Activated T-helper 1 cell treated with anti-CD3 and anti-CD28 coated beads, Interleukin-12 subunit alpha, Interleukin-12 subunit beta, Interleukin-2, Interleukin-4 antibody, amounts not matched to agents 30 ng/mL and 10 ng/mL and 1 ng/mL, durations not matched to agents 14 hours and 24 hours and 36 hours (primary cell): Measurements from ENCODE around the gene PDE12. TPM values are rescaled to one million over a fixed set of nuclear protein-coding genes. Genes with fewer than 3 reads are reported as not detected.
"Not testable (repeated sequence)": the region's sequence is repeated elsewhere in the genome, so short reads cannot be mapped to it uniquely, and the experiment has no call there.

Source experiments
- DNase-seq: peaks from one replicate; pipeline ENCODE4 v3.0.0; 2021; ENCODE audit warnings: low spot score
- H3K27ac Mint-ChIP-seq: one replicate; pipeline ENCODE4 v1.8.0; 2021; ENCODE audit warnings: mild to moderate bottlenecking, mixed read lengths
- H3K27me3 Mint-ChIP-seq: one replicate; pipeline ENCODE4 v1.8.0; 2022; ENCODE audit warnings: mild to moderate bottlenecking, moderate library complexity, mixed read lengths; ENCODE audit not compliant: insufficient read depth
- H3K36me3 Mint-ChIP-seq: one replicate; pipeline ENCODE4 v1.8.0; 2021; ENCODE audit warnings: low read depth, mixed read lengths
- H3K4me1 Mint-ChIP-seq: one replicate; pipeline ENCODE4 v1.8.0; 2021; ENCODE audit warnings: low read depth, mixed read lengths
- H3K4me3 Mint-ChIP-seq: one replicate; pipeline ENCODE4 v1.8.0; 2021; ENCODE audit warnings: mild to moderate bottlenecking, moderate library complexity, mixed read lengths
- H3K9me3 Mint-ChIP-seq: one replicate; pipeline ENCODE4 v1.8.0; 2021; ENCODE audit warnings: mixed read lengths
- intact Hi-C: fragments of 100-400 bp; cut with micrococcal nuclease; formaldehyde crosslinking; loops from one replicate; pipeline ENCODE4 v1.15.1; 2024
- total RNA-seq: library from RNA; stranded (reverse); gene quantifications from 2 replicates; pipeline ENCODE4 v1.2.3, GENCODE V29; 2022

Gene PDE12
- total RNA-seq, 1 donor from 2014 or later: 34.7 TPM

GRCh38 chr3:57596495-57597126 lies 40.5 kb downstream of the PDE12 start:
- H3K36me3 Mint-ChIP-seq: peaks cover 24% of the 10 kb centered on the region
- H3K27me3 Mint-ChIP-seq: no peaks in the 10 kb centered on the region
- H3K4me1 Mint-ChIP-seq: peaks cover 35% of the 10 kb centered on the region

DNA sequence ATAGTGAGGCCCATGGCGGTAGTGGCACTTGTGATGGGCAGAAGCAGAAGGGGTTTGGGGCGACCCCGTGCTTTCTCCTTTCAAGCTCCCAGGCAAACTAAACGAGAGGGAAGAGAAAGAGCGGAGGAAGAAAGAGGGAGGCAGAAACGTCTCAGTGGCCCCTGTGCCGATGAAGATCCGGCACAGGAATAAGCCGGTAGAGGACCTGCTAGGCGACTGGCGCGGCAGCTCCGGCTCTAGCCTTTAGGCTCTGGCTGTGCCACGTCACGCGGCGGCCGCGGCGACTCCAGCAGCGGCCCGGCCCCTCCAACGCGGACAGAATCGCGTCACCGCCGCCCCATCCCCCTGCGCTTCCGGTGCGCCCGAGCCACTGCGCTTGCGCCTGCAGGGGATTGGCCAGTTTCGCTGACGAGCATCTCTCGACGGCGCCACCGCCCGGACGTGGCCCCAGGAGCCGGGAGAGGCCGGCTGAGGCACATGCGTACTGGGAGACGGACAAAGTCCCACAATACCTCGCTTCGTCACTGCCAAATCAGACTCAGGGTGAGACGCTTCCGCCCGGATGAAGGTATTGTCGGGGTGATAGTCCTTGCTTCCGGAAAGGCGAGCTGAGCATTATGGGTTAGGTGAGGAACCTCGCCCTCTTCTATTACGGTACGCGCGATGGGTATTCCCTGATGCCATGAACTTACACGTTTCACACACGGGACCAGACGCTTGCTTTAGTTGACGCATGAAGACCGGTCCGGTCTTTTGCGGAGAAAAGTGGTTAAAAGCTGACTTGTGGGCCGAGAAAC lies 41.3 kb downstream of the PDE12 start, which contains the start of gene ARF4:
Gene ARF4 (minus strand): TSS at position 218 of the 797 bp plus-strand sequence. CDS start 204 bp downstream, at position 14.
- Mint-ChIP-seq H3K27ac (peak within 1 kb of the TSS; percentile 100), H3K4me3 (peak within 1 kb of the TSS; percentile 98), H3K36me3 (peaks cover 25% of the 10 kb centered on the region), H3K4me1 (peaks cover 40% of the 10 kb centered on the region), H3K9me3 (no peaks in the 10 kb centered on the region), H3K27me3 (no peaks in the 10 kb centered on the region)
- DNase-seq: peak; percentile 100
- intact Hi-C loops: loop anchor here (1.0 to 10.0 kb wide), 15 partner anchors 41 to 915 kb away; partner anchors contain the start of genes ABHD6, ARHGEF3, DENND6A and HTD2

More at GRCh38 chr3:57596495-57597126, 40.5 kb downstream of the PDE12 start:
- intact Hi-C loops: loop anchor here (1.0 to 10.0 kb wide), 15 partner anchors 40 to 914 kb away; partner anchors contain the start of genes ABHD6, ARHGEF3, DENND6A and HTD2
- peak; percentile 67 for DNase-seq
- Mint-ChIP-seq H3K9me3 (no peaks in the 10 kb centered on the region), H3K4me3 (peak overlapping the region; percentile 98), H3K27ac (peak overlapping the region; percentile 100)

GRCh38 chr3:57598765-57599360 lies 42.8 kb downstream of the PDE12 start:
- DNase-seq: no peak
- peak overlapping the region; percentile 98 for H3K4me3 Mint-ChIP-seq
- H3K27ac Mint-ChIP-seq: peak overlapping the region; percentile 100
- peaks cover 23% of the 10 kb centered on the region for H3K36me3 Mint-ChIP-seq
- intact Hi-C loops: loop anchor here (5.0 to 10.0 kb wide), 6 partner anchors 253 to 917 kb away; partner anchors contain the start of genes ABHD6, ARHGEF3, IL17RD and TASOR
- H3K27me3 Mint-ChIP-seq: no peaks in the 10 kb centered on the region
- no peaks in the 10 kb centered on the region for H3K9me3 Mint-ChIP-seq
- peaks cover 31% of the 10 kb centered on the region for H3K4me1 Mint-ChIP-seq

- intact Hi-C loops: no loop called here
- no peak for DNase-seq
- peak overlapping the region; percentile 61 for H3K27ac Mint-ChIP-seq
- no peaks in the 10 kb centered on the region for H3K27me3 Mint-ChIP-seq
- peaks cover 5% of the 10 kb centered on the region for H3K9me3 Mint-ChIP-seq
- peaks cover 21% of the 10 kb centered on the region for H3K4me1 Mint-ChIP-seq
- H3K4me3 Mint-ChIP-seq: no peak overlapping the region
- peaks cover 20% of the 10 kb centered on the region for H3K36me3 Mint-ChIP-seq
These were observed 44.1 kb downstream of the PDE12 start for GRCh38 chr3:57600195-57600594.

GRCh38 chr3:57604971-57605370 lies 48.9 kb downstream of the PDE12 start:
- intact Hi-C loops: no loop called here
- no peak overlapping the region for H3K27ac Mint-ChIP-seq
- peaks cover 6% of the 10 kb centered on the region for H3K4me1 Mint-ChIP-seq

DNA sequence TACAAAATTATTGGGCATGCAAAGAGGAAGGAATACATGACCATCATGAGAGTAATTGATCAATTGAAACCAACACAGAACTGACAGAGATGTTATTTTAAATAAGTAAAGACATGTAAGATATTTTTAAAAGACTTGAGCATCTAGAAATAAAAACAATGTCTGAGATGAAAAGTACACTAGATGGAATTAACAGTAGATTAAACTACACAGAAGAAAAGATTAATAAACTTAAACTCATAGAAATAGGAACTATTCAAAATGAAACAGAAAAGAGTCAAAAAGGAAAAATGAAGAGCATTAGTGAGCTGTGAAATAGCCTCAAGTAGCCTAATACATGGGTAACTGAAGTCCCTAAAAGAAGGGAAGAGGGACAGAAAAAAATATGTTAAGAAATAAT lies 49.6 kb downstream of the PDE12 start:
- H3K27ac Mint-ChIP-seq: no peak overlapping the region
- no peaks in the 10 kb centered on the region for H3K27me3 Mint-ChIP-seq
- no peak for DNase-seq
- no peak overlapping the region for H3K4me3 Mint-ChIP-seq
- intact Hi-C loops: no loop called here
- H3K36me3 Mint-ChIP-seq: peaks cover 36% of the 10 kb centered on the region
- H3K9me3 Mint-ChIP-seq: peaks cover 35% of the 10 kb centered on the region
- H3K4me1 Mint-ChIP-seq: peaks cover 6% of the 10 kb centered on the region

More at GRCh38 chr3:57604971-57605370, 48.9 kb downstream of the PDE12 start:
- no peak for DNase-seq
- peaks cover 32% of the 10 kb centered on the region for H3K36me3 Mint-ChIP-seq
- H3K9me3 Mint-ChIP-seq: peaks cover 31% of the 10 kb centered on the region
- H3K4me3 Mint-ChIP-seq: no peak overlapping the region
- no peaks in the 10 kb centered on the region for H3K27me3 Mint-ChIP-seq

DNA sequence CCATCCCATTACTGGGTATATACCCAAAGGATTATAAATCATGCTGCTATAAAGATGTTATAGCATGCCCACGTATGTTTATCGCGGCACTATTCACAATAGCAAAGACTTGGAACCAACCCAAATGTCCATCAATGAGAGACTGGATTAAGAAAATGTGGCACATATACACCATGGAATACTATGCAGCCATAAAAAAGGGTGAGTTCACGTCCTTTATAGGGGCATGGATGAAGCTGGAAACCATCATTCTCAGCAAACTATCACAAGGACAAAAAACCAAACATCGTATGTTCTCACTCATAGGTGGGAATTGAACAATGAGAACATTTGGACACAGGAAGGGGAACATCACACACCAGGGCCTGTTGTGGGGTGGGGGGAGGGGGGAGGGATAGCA lies 55.8 kb downstream of the PDE12 start:
- intact Hi-C loops: not testable (repeated sequence)

DNA sequence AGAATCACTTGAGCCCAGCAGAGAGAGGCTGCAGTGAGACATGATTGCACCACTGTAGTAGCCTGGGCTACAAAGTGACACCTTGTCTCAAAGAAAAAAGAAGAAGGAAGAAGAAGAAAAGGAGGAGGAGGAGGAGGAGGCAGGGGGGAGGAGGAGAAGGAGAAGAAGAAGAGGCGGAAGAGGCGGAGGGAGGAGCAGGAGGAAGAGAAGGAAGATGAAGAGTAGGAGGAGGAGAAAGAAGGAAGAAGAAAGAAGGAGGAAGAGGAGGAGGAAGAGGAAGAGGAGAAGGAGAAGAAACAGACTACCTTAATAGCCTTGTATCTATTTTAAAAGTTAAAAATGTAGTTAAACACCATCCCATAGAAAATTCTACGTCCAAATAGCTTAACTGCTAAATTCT lies 60.2 kb downstream of the PDE12 start:
- Mint-ChIP-seq H3K4me1 (no peaks in the 10 kb centered on the region), H3K9me3 (no peaks in the 10 kb centered on the region), H3K27me3 (no peaks in the 10 kb centered on the region), H3K36me3 (peaks cover 14% of the 10 kb centered on the region), H3K4me3 (no peak overlapping the region), H3K27ac (no peak overlapping the region)
- intact Hi-C loops: no loop called here
- DNase-seq: no peak

More for the DNA sequence above, 55.8 kb downstream of the PDE12 start:
- H3K27ac Mint-ChIP-seq, H3K27me3 Mint-ChIP-seq, H3K4me1 Mint-ChIP-seq, H3K4me3 Mint-ChIP-seq, DNase-seq: not testable (repeated sequence)
- peaks cover 20% of the 10 kb centered on the region for H3K9me3 Mint-ChIP-seq
- peaks cover 29% of the 10 kb centered on the region for H3K36me3 Mint-ChIP-seq

Other genes starting within 250 kb of the PDE12 start
- 0.17 TPM in 1 of 2 replicates, not detected in the other for gene DNAH12, start 11.9 kb upstream of the PDE12 start, total RNA-seq
- gene ARF4, start 41.1 kb downstream of the PDE12 start, total RNA-seq: 93.2 and 97.0 TPM in 2 replicates
- gene DENND6A, start 136.8 kb downstream of the PDE12 start, total RNA-seq: 23.6 and 26.2 TPM in 2 replicates
- gene SLMAP, start 200.0 kb downstream of the PDE12 start, total RNA-seq: 60.3 and 64.0 TPM in 2 replicates